Rectal smooth muscle tissue (tissue), 1 donor: ENCODE data around the gene HMCN1.
"Not testable (repeated sequence)": the region's sequence is repeated elsewhere in the genome, so short reads cannot be mapped to it uniquely, and the experiment has no call there.

Source experiments
- H3K27ac ChIP-seq: one replicate; pipeline ENCODE4 v1.7.0; 2013; ENCODE audit warnings: low read depth, low read length, inconsistent platforms
- H3K27me3 ChIP-seq: one replicate; pipeline ENCODE4 v1.7.0; 2013; ENCODE audit warnings: low read length; ENCODE audit not compliant: control insufficient read depth, insufficient read depth
- H3K36me3 ChIP-seq: one replicate; pipeline ENCODE4 v1.7.0; 2013; ENCODE audit warnings: low read length; ENCODE audit not compliant: control insufficient read depth, insufficient read depth
- H3K4me1 ChIP-seq: one replicate; pipeline ENCODE4 v1.7.0; 2013; ENCODE audit warnings: low read length; ENCODE audit not compliant: control insufficient read depth, insufficient read depth
- H3K4me3 ChIP-seq: one replicate; pipeline ENCODE4 v1.7.0; 2013; ENCODE audit warnings: low read length
- H3K9ac ChIP-seq: one replicate; pipeline ENCODE4 v1.7.0; 2013; ENCODE audit warnings: low read length

HMCN1 gene

DNA sequence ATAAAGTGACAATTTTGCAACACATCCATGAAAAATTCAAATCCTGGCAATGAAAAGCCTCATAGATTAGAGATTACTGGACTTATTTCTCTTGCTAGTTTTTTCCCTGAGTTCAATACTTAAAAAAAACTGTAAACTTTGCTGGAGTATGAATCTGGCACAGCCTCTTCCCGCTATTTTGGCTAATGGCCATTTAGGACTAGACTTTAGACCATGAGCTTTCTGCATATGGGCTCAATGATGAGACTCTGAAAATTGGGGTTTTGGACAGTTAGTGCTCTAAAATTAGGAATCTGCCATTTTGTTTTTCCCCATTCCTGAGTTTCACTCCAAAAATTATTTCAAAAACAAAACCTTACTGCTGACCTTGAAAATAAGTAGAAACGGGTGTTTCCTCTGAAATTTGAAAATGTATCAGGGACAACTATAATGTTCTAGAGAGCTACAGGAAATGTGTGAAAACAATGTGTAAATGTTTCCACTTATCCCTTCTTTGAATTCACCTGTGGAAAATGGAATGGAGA lies 137.5 kb downstream of the HMCN1 start:
- Histone ChIP-seq H3K4me1 (peaks cover 2% of the 10 kb centered on the region), H3K4me3 (no peak overlapping the region), H3K27ac (no peak overlapping the region), H3K27me3 (no peaks in the 10 kb centered on the region), H3K9ac (no peak overlapping the region), H3K36me3 (no peaks in the 10 kb centered on the region)

DNA sequence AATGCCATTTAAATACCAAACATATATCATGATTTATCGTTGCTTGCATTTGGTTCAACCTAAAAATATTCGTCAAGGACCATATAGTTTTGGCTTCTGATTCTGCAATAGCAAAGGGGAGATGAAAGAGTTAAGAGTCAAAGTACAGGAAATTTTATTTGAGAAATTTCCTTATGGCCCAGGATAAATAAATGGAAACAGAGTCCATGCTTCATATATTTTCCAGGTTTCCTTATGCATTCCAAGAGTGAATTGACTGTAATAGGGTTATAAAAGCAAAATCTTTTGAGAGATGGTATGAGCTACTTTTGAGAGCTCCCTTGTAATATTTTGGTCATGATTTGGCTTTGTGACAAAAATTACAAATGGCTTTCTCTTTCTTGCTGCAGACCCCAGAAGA lies 140.1 kb downstream of the HMCN1 start:
- peaks cover 2% of the 10 kb centered on the region for H3K4me1 ChIP-seq
- H3K4me3 ChIP-seq, result no peak overlapping the region
- H3K27me3 ChIP-seq, result no peaks in the 10 kb centered on the region
- H3K27ac ChIP-seq, result no peak overlapping the region
- no peak overlapping the region for H3K9ac ChIP-seq
- H3K36me3 ChIP-seq, result no peaks in the 10 kb centered on the region

DNA sequence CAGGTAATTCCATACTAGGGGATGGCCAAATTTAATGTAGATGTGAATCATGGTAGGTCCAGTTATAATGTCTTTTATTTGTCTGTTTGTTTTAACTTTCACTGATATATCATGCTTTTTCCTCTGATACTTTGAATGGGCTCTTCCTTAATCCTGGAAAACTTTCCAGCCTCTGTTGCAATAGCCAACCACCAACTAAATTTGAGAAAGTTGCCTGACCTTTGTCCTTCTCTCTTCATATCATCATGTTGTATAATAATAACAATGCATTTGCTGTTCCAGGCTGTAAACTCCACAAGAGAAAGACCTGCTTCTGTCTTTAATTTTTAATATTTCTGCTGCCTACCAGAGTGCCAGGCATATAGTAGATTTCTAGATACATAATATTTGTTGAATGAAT lies 146.1 kb downstream of the HMCN1 start:
- Histone ChIP-seq H3K36me3 (no peaks in the 10 kb centered on the region), H3K27ac (no peak overlapping the region), H3K27me3 (no peaks in the 10 kb centered on the region), H3K4me3 (no peak overlapping the region), H3K9ac (no peak overlapping the region), H3K4me1 (no peaks in the 10 kb centered on the region)

DNA sequence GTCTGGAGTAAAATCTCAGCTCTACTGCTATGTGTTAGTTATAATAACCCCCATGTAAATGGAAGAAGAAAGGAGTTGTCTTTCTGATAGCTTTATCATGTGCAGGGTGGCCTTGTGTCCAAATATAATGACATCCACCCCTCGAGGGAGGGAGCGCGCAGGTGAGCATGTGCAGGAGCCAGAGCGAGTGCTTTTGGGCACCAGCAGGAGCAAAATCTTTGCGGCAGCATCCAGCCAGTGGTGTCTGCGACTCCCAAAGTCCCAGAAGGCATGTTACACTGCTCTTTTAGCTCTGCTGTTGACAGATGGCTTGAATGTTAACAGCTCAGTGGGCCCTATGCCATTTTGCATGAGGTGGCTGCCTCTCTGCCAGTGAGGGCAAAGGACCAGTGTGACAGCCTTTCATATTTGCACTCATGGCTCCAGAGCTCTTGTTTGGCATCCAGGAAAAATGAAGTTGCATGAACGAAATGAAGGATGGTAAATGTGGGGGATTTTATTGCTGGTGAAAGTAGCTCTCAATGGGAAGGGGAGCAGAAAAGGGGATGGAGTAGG lies 146.7 kb downstream of the HMCN1 start:
- no peak overlapping the region for H3K4me3 ChIP-seq
- no peaks in the 10 kb centered on the region for H3K27me3 ChIP-seq
- H3K36me3 ChIP-seq, result no peaks in the 10 kb centered on the region
- H3K9ac ChIP-seq, result no peak overlapping the region
- no peak overlapping the region for H3K27ac ChIP-seq
- H3K4me1 ChIP-seq, result no peaks in the 10 kb centered on the region

DNA sequence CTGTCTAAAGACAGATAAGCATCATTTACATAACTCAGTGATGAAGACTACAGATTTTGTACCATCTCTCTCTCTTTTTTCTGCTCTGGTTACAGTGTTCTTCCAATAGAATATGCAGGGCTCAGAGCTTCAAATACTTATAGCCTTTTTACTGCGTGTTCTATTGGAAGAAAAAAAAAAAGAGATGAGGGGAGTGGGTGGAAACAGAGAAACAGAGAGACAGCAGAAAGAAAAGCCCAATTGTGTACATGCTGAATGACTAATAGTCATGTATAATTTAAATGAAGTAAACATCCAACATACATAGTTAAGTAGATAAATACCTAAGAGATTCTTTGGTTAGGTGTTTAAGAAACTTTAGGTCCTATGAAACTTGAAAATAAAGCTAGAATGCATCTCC lies 151.9 kb downstream of the HMCN1 start:
- H3K36me3 ChIP-seq, result no peaks in the 10 kb centered on the region

DNA sequence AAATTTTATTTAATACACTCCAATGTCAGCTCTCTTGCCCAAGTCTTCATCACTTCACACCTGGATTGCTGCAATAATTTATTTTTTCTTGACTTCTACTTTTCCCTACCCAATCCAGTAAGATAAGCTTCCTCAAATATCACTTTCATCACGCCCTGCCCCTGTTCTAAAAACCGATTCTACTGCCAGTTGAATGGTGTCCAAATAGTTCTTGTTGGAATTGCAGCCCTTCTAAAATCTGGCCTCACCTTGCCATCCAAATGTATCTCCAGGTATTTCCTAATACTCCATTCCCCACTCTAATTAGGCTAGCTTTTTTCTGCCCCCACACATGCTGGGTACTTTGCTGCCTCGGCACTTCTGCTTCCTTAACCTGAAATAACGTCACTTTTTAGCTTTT lies 152.5 kb downstream of the HMCN1 start:
- no peaks in the 10 kb centered on the region for H3K4me1 ChIP-seq
- H3K9ac ChIP-seq, result no peak overlapping the region
- H3K36me3 ChIP-seq, result no peaks in the 10 kb centered on the region
- H3K27ac ChIP-seq, result no peak overlapping the region
- H3K4me3 ChIP-seq, result no peak overlapping the region
- no peaks in the 10 kb centered on the region for H3K27me3 ChIP-seq

More for the DNA sequence above, 151.9 kb downstream of the HMCN1 start:
- Histone ChIP-seq H3K27me3 (no peaks in the 10 kb centered on the region), H3K9ac (no peak overlapping the region), H3K27ac (no peak overlapping the region), H3K4me1 (no peaks in the 10 kb centered on the region), H3K4me3 (no peak overlapping the region)

DNA sequence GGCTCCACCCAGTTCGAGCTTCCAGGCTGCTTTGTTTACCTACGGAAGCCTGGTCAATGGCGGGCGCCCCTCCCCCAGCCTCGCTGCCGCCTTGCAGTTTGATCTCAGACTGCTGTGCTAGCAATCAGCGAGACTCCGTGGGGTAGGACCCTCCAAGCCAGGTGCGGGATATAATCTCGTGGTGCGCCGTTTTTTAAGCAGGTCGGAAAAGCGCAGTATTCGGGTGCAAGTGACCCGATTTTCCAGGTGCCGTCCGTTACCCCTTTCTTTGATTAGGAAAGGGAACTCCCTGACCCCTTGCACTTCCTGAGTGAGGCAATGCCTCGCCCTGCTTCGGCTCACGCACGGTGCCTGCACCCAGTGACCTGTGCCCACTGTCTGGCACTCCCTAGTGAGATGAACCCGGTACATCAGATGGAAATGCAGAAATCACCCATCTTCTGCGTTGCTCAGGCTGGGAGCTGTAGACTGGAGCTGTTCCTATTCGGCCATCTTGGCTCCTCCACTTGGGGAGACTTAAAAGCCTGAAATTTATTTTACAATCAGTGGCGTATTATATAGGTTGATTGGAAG lies 158.7 kb downstream of the HMCN1 start:
- H3K36me3 ChIP-seq, H3K4me3 ChIP-seq, H3K4me1 ChIP-seq, H3K27me3 ChIP-seq, H3K9ac ChIP-seq, H3K27ac ChIP-seq: not testable (repeated sequence)

DNA sequence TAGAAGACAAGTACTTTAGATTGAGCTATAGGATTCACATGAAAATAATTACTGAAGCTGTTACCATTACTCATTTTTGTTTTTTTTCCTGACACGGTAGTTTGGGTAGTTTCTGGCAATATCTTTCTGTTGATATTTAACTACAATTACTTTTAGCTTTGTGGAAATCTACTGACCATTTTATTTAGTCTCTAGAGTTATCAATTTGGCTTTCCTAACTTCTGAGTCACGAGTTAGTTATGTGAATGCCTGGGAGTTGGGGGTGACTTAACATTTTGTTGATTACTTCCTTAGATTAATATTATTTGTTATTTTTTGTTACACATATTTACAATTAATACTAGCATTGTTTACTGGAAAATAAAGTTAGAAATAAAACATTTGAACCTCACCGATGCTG lies 160.6 kb downstream of the HMCN1 start:
- Histone ChIP-seq H3K27ac (no peak overlapping the region), H3K4me3 (no peak overlapping the region), H3K27me3 (no peaks in the 10 kb centered on the region), H3K4me1 (no peaks in the 10 kb centered on the region), H3K9ac (no peak overlapping the region), H3K36me3 (no peaks in the 10 kb centered on the region)

DNA sequence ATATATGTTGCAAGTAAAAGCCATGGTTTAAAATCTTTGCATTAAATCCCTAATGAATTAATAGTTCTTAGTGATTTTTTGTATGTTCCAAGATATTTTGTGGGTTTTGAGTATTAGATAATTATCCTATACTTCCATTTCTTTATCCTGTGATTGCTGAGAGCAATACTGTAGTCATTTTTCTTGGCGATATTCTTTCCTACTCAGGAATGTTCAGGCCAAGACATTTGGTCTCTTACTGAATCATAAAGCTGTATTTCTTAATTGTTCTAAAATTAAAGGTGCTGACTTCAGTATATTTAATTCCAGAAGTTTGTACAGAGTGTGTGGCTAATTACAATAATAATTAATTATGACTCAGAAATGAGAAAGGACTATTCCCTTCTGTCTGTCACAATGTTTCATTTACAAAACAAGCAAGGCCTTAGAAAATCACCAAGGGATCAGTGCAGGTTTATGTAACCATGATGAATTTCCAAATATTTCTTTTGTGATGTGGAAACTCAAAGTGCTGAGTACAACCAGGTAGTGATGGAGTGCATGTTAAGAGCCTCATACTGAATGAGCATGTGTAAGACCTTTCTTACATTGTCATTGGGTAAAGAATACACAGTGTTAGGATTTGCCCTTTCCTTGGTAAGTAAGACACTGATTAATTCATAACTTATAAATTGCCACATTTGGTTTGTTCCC lies 161.2 kb downstream of the HMCN1 start:
- Histone ChIP-seq H3K27me3 (no peaks in the 10 kb centered on the region), H3K27ac (no peak overlapping the region), H3K4me1 (no peaks in the 10 kb centered on the region), H3K4me3 (no peak overlapping the region), H3K36me3 (no peaks in the 10 kb centered on the region), H3K9ac (no peak overlapping the region)

DNA sequence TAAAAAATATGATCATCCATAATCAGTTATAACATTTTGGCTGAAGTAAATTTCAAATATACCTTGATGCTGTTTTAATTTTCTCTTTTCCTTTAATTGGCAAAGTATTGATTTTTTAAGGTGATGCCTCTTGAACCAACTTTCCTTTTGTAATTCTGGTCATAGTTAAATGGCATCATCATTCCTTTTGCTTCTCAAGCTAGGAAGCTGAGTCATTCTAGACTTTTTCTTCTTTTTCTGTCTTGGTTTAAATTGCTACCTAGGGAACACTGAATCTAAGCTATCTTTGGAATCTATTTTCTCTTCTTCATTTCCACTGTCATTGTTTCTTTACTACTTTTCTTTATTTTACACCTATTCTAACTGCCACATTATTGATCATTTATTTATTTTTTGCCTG lies 162.7 kb downstream of the HMCN1 start:
- Histone ChIP-seq H3K27me3 (no peaks in the 10 kb centered on the region), H3K36me3 (no peaks in the 10 kb centered on the region), H3K27ac (no peak overlapping the region), H3K4me3 (no peak overlapping the region), H3K9ac (no peak overlapping the region), H3K4me1 (no peaks in the 10 kb centered on the region)

DNA sequence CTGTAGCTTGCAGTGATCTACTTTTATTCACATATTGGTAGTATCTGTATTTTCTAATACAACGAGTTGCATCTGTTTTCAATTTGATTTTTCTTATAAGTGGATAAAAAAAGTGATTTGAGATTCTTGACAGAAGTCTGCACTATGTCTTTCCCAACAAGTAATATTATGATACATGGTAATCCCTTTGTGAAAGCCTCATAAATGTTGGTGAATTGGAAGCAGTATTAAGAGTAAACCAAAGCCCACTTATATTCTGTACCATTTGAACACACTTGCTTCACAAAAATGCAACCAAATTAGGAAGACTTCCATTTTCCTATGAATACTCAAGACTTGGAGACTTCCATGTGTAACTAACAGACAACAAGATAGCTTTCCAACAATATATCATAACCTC lies 172.0 kb downstream of the HMCN1 start:
- H3K4me1 ChIP-seq, result no peaks in the 10 kb centered on the region
- no peak overlapping the region for H3K27ac ChIP-seq
- H3K9ac ChIP-seq, result no peak overlapping the region
- H3K36me3 ChIP-seq, result no peaks in the 10 kb centered on the region
- H3K27me3 ChIP-seq, result no peaks in the 10 kb centered on the region
- no peak overlapping the region for H3K4me3 ChIP-seq

DNA sequence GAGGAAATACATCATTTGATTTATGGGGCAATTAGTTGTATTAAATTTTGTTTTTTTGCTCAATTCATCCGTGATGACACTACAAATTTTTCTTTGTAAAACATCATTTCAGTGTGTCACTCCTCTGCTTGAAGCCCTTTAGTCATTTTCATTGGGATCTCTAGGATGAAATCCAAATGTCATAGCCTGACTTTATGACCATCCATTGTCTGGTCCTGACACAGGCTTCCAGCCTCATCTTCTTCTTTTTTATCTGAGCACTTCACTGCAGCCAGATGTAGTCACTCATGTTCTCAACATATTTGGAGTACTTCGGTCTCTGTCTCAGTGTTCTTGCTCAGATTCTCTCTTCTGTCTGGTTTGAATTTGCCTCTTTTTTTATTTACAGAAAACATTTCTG lies 173.1 kb downstream of the HMCN1 start:
- no peaks in the 10 kb centered on the region for H3K27me3 ChIP-seq
- H3K4me1 ChIP-seq, result no peaks in the 10 kb centered on the region
- no peak overlapping the region for H3K9ac ChIP-seq
- H3K36me3 ChIP-seq, result no peaks in the 10 kb centered on the region
- no peak overlapping the region for H3K27ac ChIP-seq
- no peak overlapping the region for H3K4me3 ChIP-seq

DNA sequence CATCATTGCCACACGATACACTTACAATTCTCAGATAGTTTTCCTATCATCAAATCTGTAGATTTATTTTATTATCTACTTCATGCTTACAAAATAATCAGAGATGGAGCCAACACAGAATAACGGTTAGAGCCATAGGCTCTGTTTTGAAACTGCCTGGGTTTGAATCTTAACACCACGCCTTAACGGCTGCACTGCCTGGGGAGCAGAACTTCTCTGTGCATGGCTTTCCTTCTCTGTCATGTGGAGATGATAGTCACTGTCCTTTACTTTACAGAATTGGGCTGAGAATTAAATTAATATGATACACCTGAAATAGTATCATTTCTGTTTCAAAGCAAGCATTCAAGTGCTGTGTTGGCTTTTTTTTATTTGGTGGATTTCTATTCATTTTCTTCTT lies 177.8 kb downstream of the HMCN1 start:
- Histone ChIP-seq H3K4me1 (no peaks in the 10 kb centered on the region), H3K4me3 (no peak overlapping the region), H3K27ac (no peak overlapping the region), H3K9ac (no peak overlapping the region), H3K27me3 (no peaks in the 10 kb centered on the region), H3K36me3 (no peaks in the 10 kb centered on the region)
